ENCODE measurements around the gene QKI.
"Not testable (repeated sequence)": the region's sequence is repeated elsewhere in the genome, so short reads cannot be mapped to it uniquely, and the experiment has no call there.

QKI gene

GRCh38 chr6:163414117-163414945 is at the start of gene QKI:
TSS of gene QKI (plus strand) at chr6:163414718. CDS start at chr6:163415194, 476 bp downstream.
- peak in 42 of 51 donors; percentile 38 to 89 (median 80) for DNase-seq

GRCh38 chr6:163366288-163366687 is 48.2 kb upstream of the QKI start:
- DNase-seq = no peak

GRCh38 chr6:163367497-163368183 is 46.9 kb upstream of the QKI start:
- no peak for DNase-seq

- DNase-seq = no peak
Measured at GRCh38 chr6:163369141-163369540, 45.4 kb upstream of the QKI start.

GRCh38 chr6:163369628-163370365 is 44.7 kb upstream of the QKI start:
- DNase-seq = no peak

- peak in 1 of 51 donors; percentile 17 for DNase-seq
Measured at GRCh38 chr6:163370464-163371117, 43.9 kb upstream of the QKI start.

GRCh38 chr6:163371129-163371528 is 43.4 kb upstream of the QKI start:
- no peak for DNase-seq

- DNase-seq = no peak
Measured at GRCh38 chr6:163373240-163373639, 41.3 kb upstream of the QKI start.

- no peak for DNase-seq
Measured at GRCh38 chr6:163375361-163375760, 39.2 kb upstream of the QKI start.

- no peak for DNase-seq
Measured at GRCh38 chr6:163376187-163376586, 38.3 kb upstream of the QKI start.

GRCh38 chr6:163377561-163377960 is 37.0 kb upstream of the QKI start:
- no peak for DNase-seq

- DNase-seq = no peak
Measured at GRCh38 chr6:163380216-163380615, 34.3 kb upstream of the QKI start.

- no peak for DNase-seq
Measured at GRCh38 chr6:163381118-163381756, 33.3 kb upstream of the QKI start.

GRCh38 chr6:163383396-163383795 is 31.1 kb upstream of the QKI start:
- DNase-seq = not testable (repeated sequence)

GRCh38 chr6:163383912-163384311 is 30.6 kb upstream of the QKI start:
- no peak for DNase-seq

- no peak for DNase-seq
Measured at GRCh38 chr6:163384510-163384909, 30.0 kb upstream of the QKI start.

- not testable (repeated sequence) for DNase-seq
Measured at GRCh38 chr6:163385503-163385902, 29.0 kb upstream of the QKI start.

GRCh38 chr6:163386329-163386908 is 28.1 kb upstream of the QKI start:
- DNase-seq = no peak

- DNase-seq = no peak
Measured at GRCh38 chr6:163387317-163387716, 27.2 kb upstream of the QKI start.

- DNase-seq = no peak
Measured at GRCh38 chr6:163389354-163389753, 25.2 kb upstream of the QKI start.

- no peak for DNase-seq
Measured at GRCh38 chr6:163390770-163391169, 23.7 kb upstream of the QKI start.
